ENCODE results near the gene GLRX5. TPM values are rescaled to one million over a fixed set of nuclear protein-coding genes. Genes with fewer than 3 reads are reported as not detected.

The GLRX5 gene
- total RNA-seq, 2 experiments from 2014 or later, result 34.2 to 34.6 TPM

DNA sequence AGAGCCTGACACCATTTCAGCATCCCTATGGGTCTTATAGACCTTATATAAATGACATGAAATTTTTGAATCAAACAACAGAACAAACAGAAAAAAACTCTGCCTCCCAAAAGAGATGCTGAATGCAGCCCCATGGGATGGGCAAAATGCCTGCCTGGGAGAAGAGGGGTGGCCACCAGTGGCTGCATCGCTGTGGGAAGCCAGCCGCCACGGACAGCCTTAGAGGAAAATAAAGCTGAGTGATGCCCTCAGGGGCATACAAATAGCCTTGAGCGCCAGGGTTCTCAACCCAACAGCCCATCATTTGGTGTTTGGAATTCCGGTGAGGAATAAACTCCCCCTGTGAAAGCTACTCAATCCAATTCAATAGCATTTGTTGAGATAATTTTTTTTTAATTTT is 41.3 kb upstream of the GLRX5 start:
- intact Hi-C loops (cut with micrococcal nuclease), result no loop called here
- peaks cover 5% of the 10 kb centered on the region for H3K36me3 Mint-ChIP-seq (ENCODE audit: low read depth)

DNA sequence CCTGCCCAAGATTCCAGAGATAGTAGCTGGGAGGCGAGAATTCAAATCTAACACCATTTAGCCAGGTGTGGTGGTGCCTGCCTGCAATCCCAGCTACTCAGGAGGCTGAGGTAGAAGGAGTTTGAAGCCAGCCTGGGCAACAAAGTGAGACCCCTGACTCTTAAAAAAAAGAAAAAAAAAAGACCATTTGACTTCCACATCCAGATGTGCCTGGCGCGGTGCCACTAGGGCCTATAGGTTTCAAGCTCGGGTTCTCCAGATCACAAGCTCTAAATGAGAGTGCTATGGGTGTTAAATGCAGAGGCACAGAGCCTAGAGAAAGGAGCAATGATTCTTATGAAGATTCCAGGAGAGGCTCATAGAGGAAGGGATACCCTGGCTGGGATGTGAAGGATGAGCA is 40.9 kb upstream of the GLRX5 start:
- no peak overlapping the region for H3K4me3 Mint-ChIP-seq
- H3K9me3 Mint-ChIP-seq, result peaks cover 4% of the 10 kb centered on the region
- CTCF ChIA-PET, result interaction anchor here (1.2 kb wide), 1 partner anchor 33 kb away, joined by 4 read pairs; no protein-coding TSS in a partner anchor
- H3K4me1 Mint-ChIP-seq (ENCODE audit: low read depth), result peaks cover 44% of the 10 kb centered on the region
- DNase-seq, result no peak
- H3K36me3 Mint-ChIP-seq (ENCODE audit: low read depth), result peaks cover 5% of the 10 kb centered on the region
- H3K27me3 Mint-ChIP-seq (ENCODE audit: low read depth), result no peaks in the 10 kb centered on the region
- no peak overlapping the region for H3K27ac Mint-ChIP-seq
- intact Hi-C loops (cut with micrococcal nuclease), result no loop called here

More for the DNA sequence above, 41.3 kb upstream of the GLRX5 start:
- no peak overlapping the region for H3K27ac Mint-ChIP-seq
- peaks cover 41% of the 10 kb centered on the region for H3K4me1 Mint-ChIP-seq (ENCODE audit: low read depth)
- peaks cover 4% of the 10 kb centered on the region for H3K9me3 Mint-ChIP-seq
- DNase-seq, result no peak
- CTCF ChIA-PET, result interaction anchor here (1.2 to 1.5 kb wide), 2 partner anchors 25 to 33 kb away, joined by 3 to 4 read pairs; no protein-coding TSS in a partner anchor
- H3K27me3 Mint-ChIP-seq (ENCODE audit: low read depth), result no peaks in the 10 kb centered on the region
- no peak overlapping the region for H3K4me3 Mint-ChIP-seq

GRCh38 chr14:95494456-95494855 is 40.4 kb upstream of the GLRX5 start:
- no peak overlapping the region for H3K4me3 Mint-ChIP-seq

DNA sequence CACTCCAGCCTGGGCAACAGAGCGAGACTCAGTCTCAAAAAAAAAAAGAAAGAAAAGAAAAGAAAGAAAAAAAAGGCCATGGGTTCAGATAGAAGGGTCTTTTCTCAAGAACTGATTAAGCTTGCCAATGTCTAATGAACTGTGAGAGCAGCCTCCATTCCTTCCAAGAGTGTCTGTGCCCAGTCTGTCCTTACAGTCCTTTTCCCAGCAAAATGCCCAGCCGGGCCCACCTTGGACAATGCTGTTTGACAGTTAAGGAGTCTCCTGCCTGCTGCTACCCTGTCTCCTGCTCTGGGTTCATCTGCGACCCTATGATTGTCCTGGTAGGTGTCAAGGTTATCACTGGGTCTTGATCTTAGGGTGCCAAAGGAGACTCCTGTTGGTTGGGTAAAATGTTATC is 39.8 kb upstream of the GLRX5 start:
- intact Hi-C loops (cut with micrococcal nuclease), result loop anchor here (1.0 kb wide), 2 partner anchors 21 to 32 kb away; partner anchors contain the start of gene SYNE3
- CTCF ChIA-PET, result interaction anchor here (1.2 to 1.6 kb wide), 2 partner anchors 28 to 31 kb away, joined by 3 to 4 read pairs; no protein-coding TSS in a partner anchor
- Mint-ChIP-seq H3K27me3 (ENCODE audit: low read depth) (no peaks in the 10 kb centered on the region), H3K27ac (peak overlapping the region; percentile 56), H3K9me3 (peaks cover 4% of the 10 kb centered on the region), H3K4me3 (no peak overlapping the region), H3K36me3 (ENCODE audit: low read depth) (peaks cover 5% of the 10 kb centered on the region), H3K4me1 (ENCODE audit: low read depth) (peaks cover 50% of the 10 kb centered on the region)
- no peak for DNase-seq

More at GRCh38 chr14:95494456-95494855, 40.4 kb upstream of the GLRX5 start:
- Mint-ChIP-seq H3K27me3 (ENCODE audit: low read depth) (no peaks in the 10 kb centered on the region), H3K27ac (no peak overlapping the region), H3K36me3 (ENCODE audit: low read depth) (peaks cover 5% of the 10 kb centered on the region), H3K9me3 (peaks cover 4% of the 10 kb centered on the region), H3K4me1 (ENCODE audit: low read depth) (peaks cover 49% of the 10 kb centered on the region)
- CTCF ChIA-PET, result interaction anchor here (1.2 kb wide), 2 partner anchors 30 to 32 kb away, joined by 3 to 4 read pairs; no protein-coding TSS in a partner anchor
- DNase-seq, result no peak
- intact Hi-C loops (cut with micrococcal nuclease), result no loop called here

DNA sequence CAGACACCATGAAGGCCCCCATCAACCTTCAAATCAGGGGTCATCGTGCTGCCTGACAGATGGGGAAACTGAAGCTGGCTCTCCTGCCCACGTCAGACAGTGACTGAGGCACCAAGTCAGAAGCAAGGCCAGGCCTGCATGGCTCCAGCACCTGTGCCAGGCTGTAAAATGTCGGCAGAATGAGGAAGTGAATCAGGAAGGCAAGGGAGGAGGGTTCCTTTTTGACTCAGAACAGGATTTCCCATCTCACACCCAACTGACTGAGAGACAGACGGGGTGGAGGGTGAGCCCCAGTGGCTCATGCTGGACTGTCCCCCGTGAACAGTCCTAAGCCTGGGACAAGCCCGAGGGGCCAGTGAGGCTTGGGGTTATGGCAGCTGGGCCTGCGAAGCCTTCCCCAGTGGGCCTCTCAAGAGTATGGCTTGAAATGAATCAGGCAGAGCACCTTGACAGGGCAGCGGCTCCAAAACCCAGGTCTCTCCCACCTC is 39.3 kb upstream of the GLRX5 start:
- Mint-ChIP-seq H3K27me3 (ENCODE audit: low read depth) (no peaks in the 10 kb centered on the region), H3K27ac (peak overlapping the region; percentile 56), H3K4me3 (no peak overlapping the region), H3K9me3 (peaks cover 4% of the 10 kb centered on the region), H3K36me3 (ENCODE audit: low read depth) (peaks cover 5% of the 10 kb centered on the region), H3K4me1 (ENCODE audit: low read depth) (peaks cover 52% of the 10 kb centered on the region)
- intact Hi-C loops (cut with micrococcal nuclease), result loop anchor here (1.0 kb wide), 2 partner anchors 21 to 32 kb away; partner anchors contain the start of gene SYNE3
- DNase-seq, result peak; percentile 66
- CTCF ChIA-PET, result interaction anchor here (0.9 to 1.6 kb wide), 5 partner anchors 17 to 32 kb away, joined by 3 to 5 read pairs (median 4); no protein-coding TSS in a partner anchor

DNA sequence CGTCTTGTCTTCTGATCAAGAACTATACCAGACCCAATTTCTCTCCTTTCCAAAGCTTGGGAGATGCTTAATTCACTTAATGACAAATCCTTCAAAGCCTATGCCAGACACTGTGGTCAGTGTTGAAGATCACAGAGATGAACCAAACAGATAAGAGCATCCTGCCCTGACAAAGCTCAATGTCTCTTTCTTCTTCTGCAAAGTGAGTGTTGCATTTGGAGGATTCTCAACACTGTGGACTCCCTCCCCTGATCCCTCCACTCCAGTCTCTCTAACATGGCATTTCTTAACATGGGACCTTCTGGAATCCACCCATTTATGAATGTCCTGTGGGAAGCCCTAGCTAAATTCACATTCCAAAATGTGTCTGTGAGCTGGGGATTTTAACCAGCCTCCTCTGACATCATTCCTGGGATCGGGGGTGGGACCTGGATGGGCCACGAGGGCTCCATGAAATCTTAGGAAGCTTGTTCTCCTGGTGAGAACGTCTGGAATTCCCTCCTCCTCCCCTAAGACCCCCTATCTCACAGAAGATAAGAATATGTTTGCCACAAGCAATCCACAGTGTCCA is 38.7 kb upstream of the GLRX5 start:
- H3K27me3 Mint-ChIP-seq (ENCODE audit: low read depth), result no peaks in the 10 kb centered on the region
- peak overlapping the region; percentile 56 for H3K27ac Mint-ChIP-seq
- no peak overlapping the region for H3K4me3 Mint-ChIP-seq
- H3K4me1 Mint-ChIP-seq (ENCODE audit: low read depth), result peaks cover 48% of the 10 kb centered on the region
- CTCF ChIA-PET, result interaction anchor here (0.9 to 1.6 kb wide), 6 partner anchors 18 to 54 kb away, joined by 3 to 5 read pairs (median 4); no protein-coding TSS in a partner anchor
- DNase-seq, result no peak
- intact Hi-C loops (cut with micrococcal nuclease), result no loop called here
- H3K9me3 Mint-ChIP-seq, result peaks cover 4% of the 10 kb centered on the region
- H3K36me3 Mint-ChIP-seq (ENCODE audit: low read depth), result peaks cover 5% of the 10 kb centered on the region

- Mint-ChIP-seq H3K9me3 (peaks cover 4% of the 10 kb centered on the region), H3K27ac (no peak overlapping the region), H3K4me3 (no peak overlapping the region), H3K36me3 (ENCODE audit: low read depth) (peaks cover 5% of the 10 kb centered on the region), H3K27me3 (ENCODE audit: low read depth) (no peaks in the 10 kb centered on the region), H3K4me1 (ENCODE audit: low read depth) (peaks cover 48% of the 10 kb centered on the region)
- CTCF ChIA-PET, result interaction anchor here (0.9 to 1.2 kb wide), 5 partner anchors 18 to 54 kb away, joined by 3 to 5 read pairs (median 3); no protein-coding TSS in a partner anchor
- intact Hi-C loops (cut with micrococcal nuclease), result no loop called here
- DNase-seq, result no peak
Observed at GRCh38 chr14:95496690-95497259, 38.1 kb upstream of the GLRX5 start.

- intact Hi-C loops (cut with micrococcal nuclease), result no loop called here
- CTCF ChIA-PET, result interaction anchor here (1.0 to 1.1 kb wide), 2 partner anchors 18 to 20 kb away, joined by 3 to 4 read pairs; partner anchors contain the start of gene SYNE3
- Mint-ChIP-seq H3K27ac (no peak overlapping the region), H3K36me3 (ENCODE audit: low read depth) (peaks cover 3% of the 10 kb centered on the region), H3K4me1 (ENCODE audit: low read depth) (peaks cover 51% of the 10 kb centered on the region), H3K27me3 (ENCODE audit: low read depth) (no peaks in the 10 kb centered on the region), H3K4me3 (no peak overlapping the region), H3K9me3 (no peaks in the 10 kb centered on the region)
- no peak for DNase-seq
Observed at GRCh38 chr14:95497561-95498011, 37.3 kb upstream of the GLRX5 start.

GRCh38 chr14:95498622-95499353 is 36.1 kb upstream of the GLRX5 start:
- peaks cover 54% of the 10 kb centered on the region for H3K4me1 Mint-ChIP-seq (ENCODE audit: low read depth)
- no peak overlapping the region for H3K4me3 Mint-ChIP-seq
- no peaks in the 10 kb centered on the region for H3K9me3 Mint-ChIP-seq
- H3K36me3 Mint-ChIP-seq (ENCODE audit: low read depth), result peaks cover 4% of the 10 kb centered on the region
- CTCF ChIA-PET, result interaction anchor here (1.0 to 1.1 kb wide), 2 partner anchors 17 to 21 kb away, joined by 3 to 4 read pairs; partner anchors contain the start of gene SYNE3
- intact Hi-C loops (cut with micrococcal nuclease), result no loop called here
- H3K27me3 Mint-ChIP-seq (ENCODE audit: low read depth), result no peaks in the 10 kb centered on the region
- H3K27ac Mint-ChIP-seq, result no peak overlapping the region
- no peak for DNase-seq

GRCh38 chr14:95499354-95499750 is 35.5 kb upstream of the GLRX5 start:
- H3K27me3 Mint-ChIP-seq (ENCODE audit: low read depth), result no peaks in the 10 kb centered on the region
- peaks cover 5% of the 10 kb centered on the region for H3K36me3 Mint-ChIP-seq (ENCODE audit: low read depth)
- peaks cover 56% of the 10 kb centered on the region for H3K4me1 Mint-ChIP-seq (ENCODE audit: low read depth)
- no peak for DNase-seq
- H3K4me3 Mint-ChIP-seq, result no peak overlapping the region
- no peaks in the 10 kb centered on the region for H3K9me3 Mint-ChIP-seq
- no peak overlapping the region for H3K27ac Mint-ChIP-seq
- intact Hi-C loops (cut with micrococcal nuclease), result no loop called here
- CTCF ChIA-PET, result interaction anchor here (0.7 kb wide), 1 partner anchor 57 kb away, joined by 3 read pairs; no protein-coding TSS in a partner anchor

DNA sequence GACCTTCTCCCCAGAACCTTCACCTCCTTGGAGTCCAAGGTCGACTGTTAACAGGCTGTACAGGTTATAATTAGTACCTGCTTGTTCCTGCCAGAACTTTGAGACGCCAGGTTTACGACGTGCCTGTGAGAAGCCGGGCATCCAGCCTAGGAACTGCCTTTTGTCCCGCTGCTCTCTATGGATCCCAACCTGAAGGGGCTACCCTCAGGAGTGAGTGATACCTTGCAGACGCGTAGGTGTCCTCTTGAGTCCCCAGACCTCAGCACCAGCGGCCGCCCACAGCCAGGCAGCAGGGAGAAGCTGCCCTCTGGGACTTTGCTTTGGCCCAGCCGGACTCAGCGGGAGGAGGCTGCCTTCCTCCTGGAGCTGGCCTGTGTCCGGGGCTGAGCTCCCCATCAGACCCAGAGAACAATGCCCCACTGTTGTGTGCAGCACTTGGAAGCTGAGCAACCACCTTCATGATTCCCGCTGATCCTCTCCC is 34.6 kb upstream of the GLRX5 start:
- Mint-ChIP-seq H3K27me3 (ENCODE audit: low read depth) (no peaks in the 10 kb centered on the region), H3K4me3 (no peak overlapping the region), H3K27ac (no peak overlapping the region), H3K36me3 (ENCODE audit: low read depth) (peaks cover 5% of the 10 kb centered on the region), H3K4me1 (ENCODE audit: low read depth) (peaks cover 60% of the 10 kb centered on the region), H3K9me3 (no peaks in the 10 kb centered on the region)
- intact Hi-C loops (cut with micrococcal nuclease), result no loop called here
- DNase-seq, result no peak
- CTCF ChIA-PET, result interaction anchor here (0.7 kb wide), 1 partner anchor 58 kb away, joined by 3 read pairs; no protein-coding TSS in a partner anchor
